IPS-18a (cell line): ENCODE data around the gene MRM2.

Source experiments
- H3K27ac ChIP-seq: one replicate; pipeline ENCODE4 v1.5.1; 2013; ENCODE audit warnings: low read length
- H3K27me3 ChIP-seq: one replicate; pipeline ENCODE4 v1.6.1; 2013; ENCODE audit warnings: mild to moderate bottlenecking, low read length; ENCODE audit not compliant: control insufficient read depth, insufficient read depth
- H3K36me3 ChIP-seq: one replicate; pipeline ENCODE4 v1.6.1; 2013; ENCODE audit warnings: low read depth, low read length; ENCODE audit not compliant: control insufficient read depth
- H3K4me1 ChIP-seq: one replicate; pipeline ENCODE4 v1.6.1; 2013; ENCODE audit warnings: low read depth, low read length; ENCODE audit not compliant: control insufficient read depth
- H3K4me3 ChIP-seq: one replicate; pipeline ENCODE4 v1.5.1; 2013; ENCODE audit warnings: low read length
- H3K9ac ChIP-seq: one replicate; pipeline ENCODE4 v1.6.1; 2013; ENCODE audit warnings: mild to moderate bottlenecking, low read length, moderate library complexity
- H3K9me3 ChIP-seq: one replicate; pipeline ENCODE4 v1.6.1; 2013; ENCODE audit warnings: low read depth, low read length; ENCODE audit not compliant: control insufficient read depth

MRM2 gene

GRCh38 chr7:2185715-2186114 lies 56.3 kb downstream of the MRM2 start:
- Histone ChIP-seq H3K36me3 (no peaks in the 10 kb centered on the region), H3K4me3 (no peak overlapping the region), H3K4me1 (no peaks in the 10 kb centered on the region), H3K9me3 (no peaks in the 10 kb centered on the region), H3K27ac (no peak overlapping the region), H3K27me3 (no peaks in the 10 kb centered on the region), H3K9ac (no peak overlapping the region)
